VCaP (cell line): ENCODE measurements around the gene ADGRF1.
A peak's percentile ranks its signal among the peaks of the same experiment; 100 is the strongest.

Experiments
- H3K27ac ChIP-seq: fragments of 450-650 bp; 2 replicates; pipeline ENCODE4 v1.5.1; 2017
- CTCF ChIP-seq: fragments of 450-650 bp; conservative IDR thresholded peaks from 2 replicates; pipeline ENCODE4 v1.5.1; 2017; ENCODE audit warnings: mild to moderate bottlenecking, moderate library complexity

The ADGRF1 gene

GRCh38 chr6:46973029-46973428, 69.1 kb downstream of the ADGRF1 start:
- H3K27ac ChIP-seq = peak overlapping the region; percentile 90
- TF ChIP-seq CTCF = no peak

- TF ChIP-seq CTCF = no peak
- peak overlapping the region; percentile 90 for H3K27ac ChIP-seq
Observed at GRCh38 chr6:46972531-46972930, 69.6 kb downstream of the ADGRF1 start.

- TF ChIP-seq CTCF = no peak
- H3K27ac ChIP-seq = no peak overlapping the region
Observed at GRCh38 chr6:46969206-46969605, 72.9 kb downstream of the ADGRF1 start.

GRCh38 chr6:46967826-46968349, 74.2 kb downstream of the ADGRF1 start:
- no peak overlapping the region for H3K27ac ChIP-seq
- no peak for TF ChIP-seq CTCF

GRCh38 chr6:46964716-46965519, 77.2 kb downstream of the ADGRF1 start:
- no peak overlapping the region for H3K27ac ChIP-seq
- TF ChIP-seq CTCF = no peak

GRCh38 chr6:46963626-46964025, 78.5 kb downstream of the ADGRF1 start:
- no peak overlapping the region for H3K27ac ChIP-seq
- no peak for TF ChIP-seq CTCF

- no peak overlapping the region for H3K27ac ChIP-seq
- TF ChIP-seq CTCF = no peak
Observed at GRCh38 chr6:46963039-46963438, 79.1 kb downstream of the ADGRF1 start.
